ENCODE measurements around the gene CSGALNACT2. TPM values are rescaled to one million over a fixed set of nuclear protein-coding genes. Genes with fewer than 3 reads are reported as not detected.

Gene CSGALNACT2
- total RNA-seq, 2 donors from 2014 or later, result 35.9 to 45.1 TPM

DNA sequence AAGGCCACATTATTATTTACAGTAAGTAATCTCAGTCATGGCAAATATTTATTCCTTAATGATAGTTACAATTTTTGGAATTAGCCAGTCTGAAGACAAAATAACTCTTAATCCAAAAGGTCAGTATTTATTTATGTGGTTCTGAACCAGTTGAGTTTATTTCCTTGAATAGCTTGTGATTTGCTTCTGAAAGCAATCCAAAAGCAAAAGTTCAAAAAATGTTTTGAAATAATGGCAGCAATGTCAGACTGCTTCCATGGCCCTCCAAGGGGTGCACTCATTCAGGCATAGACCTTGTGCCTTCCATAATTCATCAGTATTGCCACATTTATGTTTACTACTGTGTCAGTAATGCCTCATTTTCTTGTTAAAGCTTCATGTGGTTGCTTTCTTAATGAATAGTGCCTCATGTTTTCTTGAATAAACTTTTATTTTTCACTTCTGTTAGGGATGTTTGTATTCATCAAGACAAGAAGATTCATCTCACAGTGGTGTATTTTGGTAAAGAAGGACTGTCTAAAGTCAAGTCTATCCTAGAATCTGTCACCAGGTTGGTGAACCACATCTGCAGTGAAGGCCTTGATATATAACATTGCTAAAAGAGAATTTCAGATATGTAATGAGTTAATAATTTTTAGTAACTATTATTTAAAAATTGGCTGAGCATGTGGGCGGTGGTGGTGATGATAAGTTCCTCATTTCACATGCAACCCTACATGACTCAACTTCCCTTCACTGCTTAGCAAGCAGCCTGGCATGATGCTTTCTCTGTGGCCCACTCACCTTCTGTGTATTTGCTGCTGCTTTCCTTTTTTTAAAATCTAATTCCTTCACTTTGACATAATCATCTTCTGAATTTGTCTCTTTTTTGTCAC lies 22.0 kb downstream of the CSGALNACT2 start:
- DNase-seq (ENCODE audit: low spot score) (no peak), ATAC-seq (ENCODE audit: insufficient number of reproducible peaks, low FRiP score, low read depth) (no peak)
- H3K36me3 ChIP-seq, result peaks cover 14% of the 10 kb centered on the region
- H3K27ac ChIP-seq, result no peak overlapping the region
- H3K4me3 ChIP-seq, result no peak overlapping the region
- TF ChIP-seq, protein P1, sequence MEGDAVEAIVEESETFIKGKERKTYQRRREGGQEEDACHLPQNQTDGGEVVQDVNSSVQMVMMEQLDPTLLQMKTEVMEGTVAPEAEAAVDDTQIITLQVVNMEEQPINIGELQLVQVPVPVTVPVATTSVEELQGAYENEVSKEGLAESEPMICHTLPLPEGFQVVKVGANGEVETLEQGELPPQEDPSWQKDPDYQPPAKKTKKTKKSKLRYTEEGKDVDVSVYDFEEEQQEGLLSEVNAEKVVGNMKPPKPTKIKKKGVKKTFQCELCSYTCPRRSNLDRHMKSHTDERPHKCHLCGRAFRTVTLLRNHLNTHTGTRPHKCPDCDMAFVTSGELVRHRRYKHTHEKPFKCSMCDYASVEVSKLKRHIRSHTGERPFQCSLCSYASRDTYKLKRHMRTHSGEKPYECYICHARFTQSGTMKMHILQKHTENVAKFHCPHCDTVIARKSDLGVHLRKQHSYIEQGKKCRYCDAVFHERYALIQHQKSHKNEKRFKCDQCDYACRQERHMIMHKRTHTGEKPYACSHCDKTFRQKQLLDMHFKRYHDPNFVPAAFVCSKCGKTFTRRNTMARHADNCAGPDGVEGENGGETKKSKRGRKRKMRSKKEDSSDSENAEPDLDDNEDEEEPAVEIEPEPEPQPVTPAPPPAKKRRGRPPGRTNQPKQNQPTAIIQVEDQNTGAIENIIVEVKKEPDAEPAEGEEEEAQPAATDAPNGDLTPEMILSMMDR (IDR thresholded peaks at IDR 0.05), result no peak
- H3K27me3 ChIP-seq (replicated peaks; ENCODE audit: insufficient read depth), result no peaks in the 10 kb centered on the region
- H3K4me1 ChIP-seq (ENCODE audit: control insufficient read depth in 1 of 2, low read depth in 2 of 2), result peaks cover 18 to 21% of the 10 kb centered on the region in 2 donors
- no peaks in the 10 kb centered on the region for H3K9me3 ChIP-seq

DNA sequence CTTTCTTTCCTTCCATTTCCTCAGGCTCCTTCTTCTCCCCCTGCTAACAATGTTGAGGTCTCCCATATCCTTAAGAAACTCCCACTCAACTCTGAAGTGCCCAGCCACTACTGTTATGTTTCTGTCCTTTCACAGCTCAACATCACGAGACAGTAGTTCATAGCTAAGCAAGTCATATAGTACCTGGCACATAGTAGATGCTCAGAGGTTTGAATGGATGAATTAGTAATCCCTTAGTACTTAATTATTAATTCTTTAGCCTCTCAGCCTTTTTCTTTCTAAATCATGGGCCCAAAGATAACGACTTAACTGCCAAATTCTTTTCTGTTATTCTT lies 22.6 kb downstream of the CSGALNACT2 start:
- Histone ChIP-seq H3K27me3 (replicated peaks; ENCODE audit: insufficient read depth) (no peaks in the 10 kb centered on the region), H3K9me3 (no peaks in the 10 kb centered on the region), H3K36me3 (peaks cover 14% of the 10 kb centered on the region), H3K27ac (no peak overlapping the region), H3K4me1 (ENCODE audit: control insufficient read depth in 1 of 2, low read depth in 2 of 2) (peaks cover 17 to 21% of the 10 kb centered on the region in 2 donors), H3K4me3 (no peak overlapping the region)
- TF ChIP-seq, protein P1 (IDR thresholded peaks at IDR 0.05), result no peak
- DNase-seq (ENCODE audit: low spot score) (no peak), ATAC-seq (ENCODE audit: insufficient number of reproducible peaks, low FRiP score, low read depth) (no peak)

DNA sequence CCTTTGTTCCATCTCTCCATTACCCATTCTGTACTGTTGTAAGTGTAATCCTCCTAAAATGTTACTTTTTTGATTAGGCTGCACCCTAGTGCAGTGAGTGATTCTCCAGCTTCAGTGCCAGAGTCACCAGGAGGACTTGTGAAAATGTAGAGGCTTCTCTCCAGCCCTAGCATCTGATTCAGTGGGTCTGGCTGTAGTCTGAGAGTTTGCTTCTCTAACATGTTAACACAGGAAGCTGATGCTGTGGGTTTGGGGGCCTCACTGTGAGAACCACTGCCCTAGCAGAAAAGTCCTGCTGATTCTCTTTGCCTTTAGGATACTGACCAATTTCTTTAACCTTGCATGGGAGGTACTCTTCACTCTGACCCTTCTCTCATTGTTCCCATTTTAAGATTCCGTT lies 24.4 kb downstream of the CSGALNACT2 start:
- no peak for DNase-seq (ENCODE audit: low spot score)
- H3K27ac ChIP-seq, result no peak overlapping the region
- H3K36me3 ChIP-seq, result peaks cover 14% of the 10 kb centered on the region
- H3K4me1 ChIP-seq (ENCODE audit: control insufficient read depth in 1 of 2, low read depth in 2 of 2), result peaks cover 13 to 14% of the 10 kb centered on the region in 2 donors
- no peaks in the 10 kb centered on the region for H3K27me3 ChIP-seq (replicated peaks; ENCODE audit: insufficient read depth)
- ATAC-seq (ENCODE audit: insufficient number of reproducible peaks, low FRiP score, low read depth), result no peak
- TF ChIP-seq, protein P1 (IDR thresholded peaks at IDR 0.05), result no peak
- no peak overlapping the region for H3K4me3 ChIP-seq
- no peaks in the 10 kb centered on the region for H3K9me3 ChIP-seq

DNA sequence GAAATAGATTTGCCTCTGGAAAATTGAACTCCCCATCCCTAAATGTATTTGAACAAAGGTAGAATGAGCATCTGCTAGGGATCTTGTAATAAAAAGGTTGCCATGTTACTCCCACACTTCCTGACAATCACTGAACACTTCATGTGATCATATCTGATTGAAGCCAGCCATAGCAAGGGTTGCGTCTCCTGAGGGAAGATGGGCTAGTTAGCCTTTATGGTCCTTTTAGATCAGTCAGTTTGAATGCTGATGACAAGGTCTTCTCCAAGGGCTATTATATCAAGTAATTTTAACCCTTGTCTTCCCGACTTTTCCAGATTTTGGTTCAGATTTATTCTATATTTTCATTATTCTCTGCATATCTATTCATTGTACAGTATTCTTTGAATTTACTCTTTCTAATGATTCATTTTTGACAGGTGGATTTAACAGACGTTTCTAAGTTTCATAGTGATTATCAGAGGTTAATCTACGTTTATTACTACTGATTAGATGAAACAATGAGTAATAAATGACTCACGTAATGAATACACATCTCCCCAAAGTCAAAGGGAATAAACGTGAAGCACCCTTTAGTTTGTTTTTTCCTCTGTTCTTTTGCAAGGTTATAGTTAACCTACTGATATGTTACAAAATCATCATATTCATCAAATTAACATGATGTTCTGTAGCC lies 28.1 kb downstream of the CSGALNACT2 start:
- Histone ChIP-seq H3K9me3 (no peaks in the 10 kb centered on the region), H3K4me3 (no peak overlapping the region), H3K36me3 (peaks cover 14% of the 10 kb centered on the region), H3K27ac (no peak overlapping the region), H3K4me1 (ENCODE audit: control insufficient read depth in 1 of 2, low read depth in 2 of 2) (no peaks in the 10 kb centered on the region), H3K27me3 (replicated peaks; ENCODE audit: insufficient read depth) (no peaks in the 10 kb centered on the region)
- no peak for DNase-seq (ENCODE audit: low spot score)
- TF ChIP-seq, protein P1 (IDR thresholded peaks at IDR 0.05), result no peak
- ATAC-seq (ENCODE audit: insufficient number of reproducible peaks, low FRiP score, low read depth), result no peak

DNA sequence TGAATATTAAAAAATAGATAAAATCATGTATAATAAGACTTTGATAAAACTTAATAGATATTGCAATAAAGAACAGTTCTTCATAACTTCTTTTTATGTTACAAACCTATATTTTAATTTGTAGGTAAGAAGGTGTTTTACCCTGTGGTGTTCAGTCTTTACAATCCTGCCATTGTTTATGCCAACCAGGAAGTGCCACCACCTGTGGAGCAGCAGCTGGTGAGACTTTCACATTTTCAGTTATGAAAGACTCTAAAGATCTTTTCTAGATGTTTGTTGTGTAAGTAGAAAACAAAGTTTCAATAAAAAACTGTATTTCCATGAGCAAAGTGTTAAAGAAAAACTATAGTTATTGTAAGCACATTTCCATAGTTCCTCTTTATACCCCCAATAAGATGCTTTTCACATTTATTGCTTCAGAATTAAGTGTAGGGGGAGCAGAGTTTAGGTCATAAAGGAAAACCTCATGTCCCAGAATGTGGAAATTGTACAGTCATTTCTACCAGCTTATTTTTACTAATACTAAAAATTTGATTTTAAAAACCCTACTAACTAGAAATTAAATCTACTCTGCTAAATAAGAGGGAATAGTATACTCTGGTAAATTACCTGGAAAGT lies 28.7 kb downstream of the CSGALNACT2 start:
- H3K36me3 ChIP-seq, result peaks cover 15% of the 10 kb centered on the region

More for the DNA sequence above, 28.7 kb downstream of the CSGALNACT2 start:
- H3K9me3 ChIP-seq, result no peaks in the 10 kb centered on the region
- H3K4me1 ChIP-seq (ENCODE audit: control insufficient read depth in 1 of 2, low read depth in 2 of 2), result no peaks in the 10 kb centered on the region
- no peak overlapping the region for H3K27ac ChIP-seq
- no peak overlapping the region for H3K4me3 ChIP-seq
- DNase-seq (ENCODE audit: low spot score), result no peak
- TF ChIP-seq, protein P1 (IDR thresholded peaks at IDR 0.05), result no peak
- no peak for ATAC-seq (ENCODE audit: insufficient number of reproducible peaks, low FRiP score, low read depth)
- no peaks in the 10 kb centered on the region for H3K27me3 ChIP-seq (replicated peaks; ENCODE audit: insufficient read depth)
